Measurements from ENCODE around the gene PBX4.

DNA sequence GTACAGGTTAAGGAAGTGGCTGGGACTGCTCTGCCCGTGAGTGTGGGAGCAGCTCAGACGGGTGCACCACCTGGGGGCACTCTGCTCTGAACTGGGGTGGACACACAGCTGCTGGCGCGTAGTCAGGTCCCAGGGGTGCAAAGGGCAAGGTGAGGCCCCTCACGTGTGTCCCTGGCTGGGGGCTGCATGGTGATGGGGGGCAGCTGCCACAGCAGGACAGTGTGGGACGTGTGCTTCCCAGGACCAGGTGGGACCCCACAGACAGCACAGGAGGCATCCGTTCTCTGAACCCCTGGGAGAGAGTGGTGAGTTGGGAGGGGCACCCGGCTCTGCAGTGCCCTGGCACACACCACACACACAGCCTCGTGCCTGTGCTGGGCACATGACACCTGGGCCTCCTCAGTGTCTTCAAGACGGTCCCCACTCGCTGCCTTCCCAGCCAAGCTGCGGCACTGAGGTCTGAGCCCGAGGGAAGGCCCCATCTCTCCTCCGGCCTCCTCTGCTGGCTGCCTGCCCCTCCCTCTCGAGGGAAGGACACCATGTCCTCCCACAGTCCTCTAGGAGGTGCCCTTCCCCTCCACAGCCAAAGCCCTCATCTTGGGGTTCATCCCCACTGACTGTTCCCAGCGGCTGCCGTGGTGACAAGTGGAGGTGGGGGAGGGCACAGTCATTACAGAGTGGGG, 55.7 kb downstream of the PBX4 start:
- TF ChIP-seq, protein P1, sequence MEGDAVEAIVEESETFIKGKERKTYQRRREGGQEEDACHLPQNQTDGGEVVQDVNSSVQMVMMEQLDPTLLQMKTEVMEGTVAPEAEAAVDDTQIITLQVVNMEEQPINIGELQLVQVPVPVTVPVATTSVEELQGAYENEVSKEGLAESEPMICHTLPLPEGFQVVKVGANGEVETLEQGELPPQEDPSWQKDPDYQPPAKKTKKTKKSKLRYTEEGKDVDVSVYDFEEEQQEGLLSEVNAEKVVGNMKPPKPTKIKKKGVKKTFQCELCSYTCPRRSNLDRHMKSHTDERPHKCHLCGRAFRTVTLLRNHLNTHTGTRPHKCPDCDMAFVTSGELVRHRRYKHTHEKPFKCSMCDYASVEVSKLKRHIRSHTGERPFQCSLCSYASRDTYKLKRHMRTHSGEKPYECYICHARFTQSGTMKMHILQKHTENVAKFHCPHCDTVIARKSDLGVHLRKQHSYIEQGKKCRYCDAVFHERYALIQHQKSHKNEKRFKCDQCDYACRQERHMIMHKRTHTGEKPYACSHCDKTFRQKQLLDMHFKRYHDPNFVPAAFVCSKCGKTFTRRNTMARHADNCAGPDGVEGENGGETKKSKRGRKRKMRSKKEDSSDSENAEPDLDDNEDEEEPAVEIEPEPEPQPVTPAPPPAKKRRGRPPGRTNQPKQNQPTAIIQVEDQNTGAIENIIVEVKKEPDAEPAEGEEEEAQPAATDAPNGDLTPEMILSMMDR (conservative IDR thresholded peaks at IDR 0.05 in 1 of 2, IDR thresholded peaks at IDR 0.05 in 1 of 2; ENCODE audit: extremely low read depth in 1 of 2, insufficient read depth in 1 of 2, low read depth in 1 of 2, low read length in 2 of 2) = peak in 1 of 2 donors; percentile 12
- no peak for TF ChIP-seq EZH2 (IDR thresholded peaks at IDR 0.05; ENCODE audit: borderline replicate concordance, low read length)

All from mammary epithelial cell (primary cell).